HG03108 (cell line): ENCODE data around the gene ZFP36.
"Not testable (repeated sequence)": the region's sequence is repeated elsewhere in the genome, so short reads cannot be mapped to it uniquely, and the experiment has no call there.

Experiments
- ATAC-seq: cut with Tn5 transposase; IDR thresholded peaks from one replicate; pipeline ENCODE4 v1.9.1; 2021; ENCODE audit warnings: moderate library complexity; ENCODE audit not compliant: unreplicated experiment

The ZFP36 gene, protein sequence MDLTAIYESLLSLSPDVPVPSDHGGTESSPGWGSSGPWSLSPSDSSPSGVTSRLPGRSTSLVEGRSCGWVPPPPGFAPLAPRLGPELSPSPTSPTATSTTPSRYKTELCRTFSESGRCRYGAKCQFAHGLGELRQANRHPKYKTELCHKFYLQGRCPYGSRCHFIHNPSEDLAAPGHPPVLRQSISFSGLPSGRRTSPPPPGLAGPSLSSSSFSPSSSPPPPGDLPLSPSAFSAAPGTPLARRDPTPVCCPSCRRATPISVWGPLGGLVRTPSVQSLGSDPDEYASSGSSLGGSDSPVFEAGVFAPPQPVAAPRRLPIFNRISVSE

DNA sequence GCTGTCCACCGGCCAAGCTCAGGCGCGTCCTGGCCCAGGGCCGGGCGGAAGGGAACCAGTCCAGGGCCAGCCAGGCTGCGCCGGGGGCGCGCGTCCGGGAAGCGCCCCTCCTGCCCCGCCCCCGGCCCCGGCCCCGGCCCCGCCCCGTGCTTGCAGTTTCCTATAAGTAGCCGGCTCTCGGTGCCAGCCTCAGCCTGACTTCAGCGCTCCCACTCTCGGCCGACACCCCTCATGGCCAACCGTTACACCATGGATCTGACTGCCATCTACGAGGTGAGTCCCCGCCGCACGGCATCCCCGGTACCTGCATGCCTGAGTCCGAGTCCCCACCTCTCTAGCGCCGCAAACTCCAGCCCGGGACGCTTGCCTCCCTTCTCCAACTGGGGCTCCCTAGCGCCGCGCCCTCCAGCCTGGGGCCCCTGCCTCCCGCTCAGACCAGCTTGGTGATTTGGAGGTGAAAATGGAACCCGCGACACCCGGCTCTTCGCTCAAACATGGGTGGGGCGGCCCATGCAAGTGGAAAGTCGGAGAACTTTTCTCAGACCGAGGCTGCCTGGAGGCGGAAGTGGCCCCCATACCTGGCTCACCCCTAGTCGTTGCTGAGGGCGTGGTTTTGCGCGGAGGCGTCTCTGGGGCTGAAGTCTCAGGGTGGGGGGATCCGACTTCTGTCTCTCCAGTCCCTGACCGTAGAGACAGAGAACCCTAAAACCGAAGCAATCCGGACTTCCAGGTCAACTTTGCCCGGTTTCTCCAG, at the start of gene ZFP36:
Gene ZFP36, plus strand, starts transcription at position 192 of the 754 bp plus-strand sequence. Its CDS starts 58 bp downstream, at position 250.
- ATAC-seq: no peak

DNA sequence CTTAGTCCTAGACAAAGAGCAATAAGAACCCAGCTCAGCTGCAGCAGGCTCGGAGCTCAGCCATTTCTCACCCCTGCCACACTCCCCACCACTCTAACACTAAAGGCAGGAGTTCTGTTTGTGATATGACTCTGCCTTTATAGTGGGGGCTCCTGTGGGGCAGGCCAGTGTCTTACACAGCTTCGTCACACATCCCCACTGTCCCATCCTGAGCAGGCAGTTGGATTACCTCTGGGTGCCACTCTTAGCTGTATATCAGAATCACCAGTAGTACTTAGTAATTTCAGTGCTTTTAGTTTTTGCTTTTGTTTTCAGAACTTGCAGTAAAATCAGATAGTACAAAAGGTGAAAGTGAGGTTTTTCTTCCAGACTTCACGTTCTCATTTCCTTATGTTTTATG, 47.6 kb upstream of the ZFP36 start:
- no peak for ATAC-seq

DNA sequence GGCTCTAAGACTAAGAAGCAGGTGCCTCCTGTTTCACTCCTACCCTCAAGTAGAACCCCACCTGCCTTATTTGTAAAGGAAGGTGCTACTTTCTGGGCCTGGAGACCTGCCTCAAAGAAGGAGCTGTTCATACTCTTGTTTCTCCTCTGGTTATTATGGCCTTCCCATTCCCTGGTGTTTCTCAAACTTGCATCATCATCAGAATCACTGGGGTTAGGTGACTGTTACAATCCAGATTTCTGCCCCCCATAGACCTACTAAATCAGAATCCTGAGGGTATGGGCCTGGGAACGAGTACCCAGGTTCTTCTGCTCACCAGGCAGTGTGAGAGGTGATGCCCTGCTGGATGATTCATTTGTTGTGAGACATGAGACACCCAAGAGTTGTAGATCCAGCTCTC, 46.0 kb upstream of the ZFP36 start:
- ATAC-seq: no peak

DNA sequence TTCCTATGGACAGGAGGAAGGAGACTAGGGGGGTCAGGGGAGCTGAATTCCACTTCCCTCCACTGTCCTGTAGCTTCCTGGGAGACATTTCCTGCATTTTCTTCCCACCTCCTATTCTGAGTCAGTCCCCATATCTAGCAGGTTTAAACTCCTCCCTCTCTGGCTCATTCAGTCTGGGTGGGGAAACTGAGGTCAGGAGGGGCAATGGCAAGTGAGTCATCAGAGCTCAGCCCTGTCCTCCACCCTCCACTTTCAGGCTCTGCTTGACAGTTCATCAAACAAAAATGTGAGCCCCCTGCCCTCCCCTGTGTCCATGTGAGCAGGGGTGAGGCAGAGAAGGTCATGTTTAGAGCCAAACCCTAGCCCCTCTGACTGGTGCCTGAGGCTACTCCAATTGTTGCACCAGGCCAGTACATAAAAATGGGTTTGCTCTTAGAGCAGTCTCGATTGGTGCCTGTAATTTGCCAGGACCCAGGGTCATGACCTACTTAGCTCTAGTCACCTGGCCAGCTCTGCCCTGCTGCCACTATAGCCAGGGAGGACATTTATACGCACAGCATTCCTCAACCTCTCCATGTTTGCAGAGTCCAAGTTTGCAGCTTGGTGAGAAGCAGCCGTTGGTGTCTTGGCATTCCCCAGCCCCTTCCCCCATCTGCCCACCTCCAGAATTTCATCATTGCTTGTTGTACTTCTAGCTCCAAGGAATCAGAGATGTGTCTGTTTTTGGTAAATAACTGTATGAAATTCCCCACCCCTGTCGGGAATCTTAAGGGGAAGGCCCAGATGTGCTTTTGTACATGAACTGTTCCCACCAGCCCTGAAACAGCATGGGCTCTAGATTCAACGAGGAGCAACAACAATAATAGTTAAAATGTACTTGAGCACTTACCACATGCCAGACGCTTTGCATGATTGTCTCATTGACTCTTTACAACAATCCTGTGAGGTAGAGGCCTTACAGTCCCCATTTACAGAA, 43.7 kb upstream of the ZFP36 start:
- ATAC-seq: no peak

DNA sequence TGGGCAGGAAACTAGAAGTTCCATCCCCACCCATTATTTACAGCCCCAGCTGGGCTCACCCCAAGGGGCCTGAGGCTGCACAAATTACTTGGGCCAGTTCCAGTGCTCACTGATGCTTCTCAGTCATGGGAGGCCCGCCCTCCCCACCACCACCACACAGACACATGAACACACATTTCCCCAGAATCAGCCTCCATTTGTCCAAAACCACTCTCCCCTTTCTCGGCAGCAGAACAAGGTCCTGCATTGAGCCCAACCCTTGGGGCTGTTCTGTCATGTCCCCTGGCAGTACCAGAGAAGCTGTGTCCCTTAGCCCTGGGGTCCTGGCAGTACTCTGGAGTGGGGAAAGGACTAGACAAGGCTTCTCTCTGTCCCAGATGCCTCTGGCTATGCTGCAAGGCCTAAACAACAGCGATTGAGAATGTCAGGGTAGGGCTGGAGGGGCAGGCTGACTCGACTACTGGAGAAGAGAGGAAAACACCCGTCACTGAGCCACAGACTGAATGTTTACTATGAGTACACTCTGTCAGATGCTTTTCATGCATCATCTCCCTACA, 42.7 kb upstream of the ZFP36 start:
- ATAC-seq: no peak

DNA sequence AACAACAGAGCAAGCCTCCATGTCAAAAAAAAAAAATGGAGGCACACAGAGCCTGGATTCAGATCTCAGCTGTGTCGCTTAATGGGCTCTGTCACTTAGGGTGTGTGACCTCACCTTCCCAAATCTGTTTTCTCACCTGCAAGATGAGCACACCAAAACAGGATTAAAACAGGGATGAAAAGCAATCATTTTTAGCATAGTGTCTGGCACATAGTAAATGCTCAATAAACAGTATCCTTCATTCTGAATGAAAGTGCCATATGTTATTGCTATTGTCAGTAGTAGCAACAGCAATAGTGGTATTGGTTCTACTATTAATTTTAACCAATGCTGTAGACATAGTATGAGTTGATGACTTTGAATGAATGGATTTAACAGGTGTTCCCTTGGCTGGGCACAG, 41.1 kb upstream of the ZFP36 start:
- ATAC-seq: no peak

DNA sequence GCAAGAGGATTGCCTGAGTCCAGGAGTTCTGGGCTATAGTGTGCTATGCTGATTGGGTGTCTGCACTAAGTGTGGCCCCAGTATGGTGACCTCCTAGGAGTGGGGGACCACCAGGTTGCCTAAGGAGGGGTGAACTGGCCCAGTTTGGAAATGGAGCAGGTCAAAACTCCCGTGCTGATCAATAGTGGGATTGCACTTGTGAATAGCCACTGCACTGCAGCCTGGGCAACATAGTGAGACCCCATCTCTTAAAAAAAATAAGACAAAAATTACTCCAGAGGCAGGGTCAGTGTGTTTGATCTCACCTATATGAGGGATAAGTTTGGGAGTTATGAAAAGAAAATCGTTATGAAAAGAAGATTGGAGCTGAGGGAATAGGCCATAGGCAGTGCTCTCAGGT, 37.4 kb upstream of the ZFP36 start:
- ATAC-seq: no peak

DNA sequence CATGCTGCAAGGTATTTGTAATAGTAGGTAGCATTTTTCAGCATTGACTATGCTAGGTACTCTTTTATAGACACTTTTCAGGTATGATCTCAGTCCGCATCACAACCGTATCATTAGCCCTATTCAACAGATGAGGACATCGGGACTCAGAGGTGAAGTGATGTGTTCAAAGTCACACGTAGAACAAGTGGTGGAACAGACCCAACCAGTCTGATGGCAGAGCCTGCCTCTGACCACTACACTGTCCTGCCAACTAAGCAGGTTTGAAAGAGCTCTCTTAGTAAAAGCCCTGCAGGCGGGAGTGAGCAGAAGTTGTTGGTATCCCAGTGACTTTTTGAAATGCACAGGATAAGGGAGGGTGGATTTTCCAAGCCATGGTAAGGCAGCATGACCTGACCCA, 35.9 kb upstream of the ZFP36 start:
- ATAC-seq: no peak

DNA sequence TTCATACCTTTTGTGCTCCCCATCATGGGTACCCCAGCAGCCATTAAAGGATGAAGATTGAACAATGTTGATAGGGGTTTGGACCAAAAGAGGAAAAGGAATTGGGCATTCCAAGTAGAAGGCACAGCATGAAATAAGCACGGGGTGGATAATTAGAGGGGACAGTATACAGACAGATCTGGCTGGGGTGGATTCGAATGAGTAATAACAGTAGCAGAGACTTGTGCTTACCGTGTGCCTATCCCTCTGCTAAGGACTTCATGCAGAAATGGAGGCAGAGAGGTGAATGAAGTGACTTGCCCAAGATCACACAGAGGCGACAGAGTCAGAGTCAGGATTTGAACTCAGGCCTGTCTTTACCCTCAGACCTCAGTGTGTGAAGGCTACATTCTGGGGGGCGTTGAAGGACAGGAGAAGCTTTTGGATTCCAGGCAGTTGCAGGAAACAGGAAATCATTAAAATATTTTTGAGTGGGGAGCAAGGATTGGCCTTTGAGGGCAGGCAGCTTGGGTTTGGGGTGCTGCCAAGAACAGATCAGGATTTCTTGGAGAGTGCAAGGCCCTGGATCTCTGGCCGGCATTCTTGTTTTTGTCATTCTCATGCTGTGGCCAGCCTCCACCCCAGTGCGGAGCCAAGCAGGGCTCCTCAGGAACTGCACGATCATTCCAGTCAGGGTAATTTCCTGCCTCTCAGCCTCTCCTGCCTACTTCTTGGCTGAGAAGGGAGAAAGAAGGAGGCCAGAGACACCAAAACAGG, 34.4 kb upstream of the ZFP36 start:
- ATAC-seq: no peak

DNA sequence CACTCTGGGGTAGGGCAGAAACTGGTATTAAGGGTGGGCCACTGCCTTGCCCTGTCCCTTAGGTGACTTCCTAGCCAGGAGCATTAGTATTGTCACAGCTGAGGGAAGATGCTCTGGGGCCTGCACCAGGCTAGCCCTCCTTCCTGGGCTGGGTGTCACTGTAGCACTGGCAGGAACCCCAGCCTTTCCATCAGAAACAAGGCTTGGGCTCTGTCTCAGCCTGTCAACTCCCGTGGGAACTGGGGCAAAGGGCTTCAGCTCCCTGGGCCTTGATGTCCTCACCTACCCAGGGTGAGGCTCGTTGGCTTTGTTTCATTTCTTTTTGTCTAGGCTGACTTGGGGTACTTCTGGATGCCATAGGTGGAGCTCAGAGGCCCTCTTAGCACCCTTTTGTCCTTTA, 33.7 kb upstream of the ZFP36 start:
- no peak for ATAC-seq

DNA sequence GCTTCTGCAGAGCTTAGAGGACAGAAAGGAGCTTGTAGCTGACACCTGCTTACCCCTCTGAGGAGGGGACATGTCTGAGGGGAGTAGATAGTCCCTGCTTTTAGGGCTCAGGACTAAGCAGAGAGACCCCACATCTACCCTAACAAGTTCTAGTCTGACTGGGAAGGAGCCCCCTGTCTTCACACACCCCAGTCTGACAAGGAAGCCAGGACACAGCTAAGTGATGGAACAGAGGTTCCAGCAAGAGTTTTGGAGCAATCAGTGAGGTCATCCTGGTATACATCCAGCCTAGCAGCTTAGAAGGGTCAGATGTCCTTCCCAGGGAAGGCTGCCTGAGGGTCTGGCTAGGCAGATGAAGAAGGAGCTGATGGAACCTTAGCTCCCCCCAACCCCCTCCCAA, 30.7 kb upstream of the ZFP36 start:
- no peak for ATAC-seq

DNA sequence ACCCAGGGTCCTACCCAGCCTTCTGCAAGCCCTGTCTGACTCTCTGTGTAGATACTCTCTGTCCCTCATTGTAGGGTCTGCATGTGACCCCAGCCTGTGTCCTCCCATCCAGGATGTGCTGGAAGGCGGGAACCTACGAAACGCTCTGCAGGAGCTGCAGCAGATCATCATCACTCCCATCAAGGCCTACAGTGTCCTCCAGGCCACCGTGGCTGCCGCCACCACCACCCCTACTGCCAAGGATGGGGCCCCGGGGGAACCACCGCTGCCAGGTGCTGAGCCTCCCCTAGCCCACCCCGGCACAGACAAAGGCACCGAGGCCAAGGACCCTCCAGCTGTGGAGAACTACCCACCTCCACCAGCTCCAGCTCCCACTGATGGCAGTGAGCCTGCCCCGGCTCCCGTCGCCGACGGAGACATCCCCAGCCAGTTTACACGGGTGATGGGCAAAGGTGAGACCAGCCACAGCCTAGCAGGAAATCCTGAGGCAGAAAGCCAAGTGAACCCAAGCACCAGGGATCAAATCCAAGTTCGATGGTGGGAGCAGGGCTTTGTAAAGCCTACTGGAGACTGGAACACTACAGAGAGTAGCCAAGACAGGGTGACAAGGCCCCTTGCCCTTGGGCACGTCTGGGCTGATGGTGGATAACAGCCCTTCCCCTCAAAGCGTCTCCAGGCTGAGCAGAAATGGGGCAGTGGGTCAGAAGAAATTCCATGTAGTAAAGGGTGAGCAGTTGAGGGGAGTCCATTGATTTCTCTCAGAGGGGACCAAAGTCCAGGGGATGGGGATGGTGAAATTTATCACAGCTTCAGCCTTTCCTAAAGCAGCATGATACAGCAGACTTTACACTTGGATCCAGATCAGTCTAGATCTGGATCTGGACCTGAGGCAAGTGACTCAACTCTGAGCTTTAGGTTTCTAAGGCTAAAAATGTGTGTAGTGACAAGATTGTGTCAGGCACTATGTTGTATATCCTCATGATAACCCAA, 29.0 kb upstream of the ZFP36 start:
- no peak for ATAC-seq

DNA sequence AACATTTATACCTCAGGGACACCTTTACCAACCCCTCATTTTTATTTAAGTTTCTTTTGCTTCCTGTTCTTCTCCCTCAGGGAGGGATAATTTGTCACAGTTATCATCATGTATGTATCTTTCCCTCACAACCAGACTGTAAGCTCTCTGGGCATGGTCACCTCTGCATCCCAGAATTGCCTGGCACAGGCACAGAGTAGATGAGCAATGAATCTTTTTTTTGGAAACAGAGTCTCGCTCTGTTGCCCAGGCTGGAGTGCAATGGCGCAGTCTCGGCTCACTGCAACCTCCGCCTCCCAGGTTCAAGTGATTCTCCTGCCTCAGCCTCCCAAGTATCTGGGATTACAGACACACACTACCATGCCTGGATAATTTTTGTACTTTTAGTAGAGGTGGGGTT, 27.3 kb upstream of the ZFP36 start:
- ATAC-seq: not testable (repeated sequence)

DNA sequence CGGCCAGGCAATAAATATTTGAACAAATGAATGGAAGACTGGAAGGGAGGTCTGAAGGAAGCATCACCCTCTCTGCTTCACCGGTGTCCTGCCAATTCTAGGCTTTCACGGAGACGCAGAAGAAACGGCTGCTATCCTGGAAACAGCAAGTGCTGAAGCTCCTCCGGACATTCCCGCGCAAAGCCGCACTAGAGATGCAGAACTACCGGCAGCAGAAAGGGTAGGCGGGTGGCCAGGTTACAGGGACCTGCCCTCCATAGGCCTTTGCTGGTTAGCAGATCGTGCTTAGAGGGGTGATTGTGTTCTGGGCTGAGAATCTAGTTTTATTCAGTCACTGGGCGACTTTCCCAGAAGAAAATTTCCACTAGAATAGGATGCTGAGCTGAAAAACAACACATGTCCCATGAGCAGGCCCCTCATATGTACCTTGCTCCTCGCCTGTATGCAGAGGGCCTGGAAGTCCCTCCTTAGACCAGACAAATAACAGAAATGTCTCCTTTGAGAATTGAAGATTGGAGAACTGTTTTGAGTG, 26.7 kb upstream of the ZFP36 start:
- no peak for ATAC-seq

DNA sequence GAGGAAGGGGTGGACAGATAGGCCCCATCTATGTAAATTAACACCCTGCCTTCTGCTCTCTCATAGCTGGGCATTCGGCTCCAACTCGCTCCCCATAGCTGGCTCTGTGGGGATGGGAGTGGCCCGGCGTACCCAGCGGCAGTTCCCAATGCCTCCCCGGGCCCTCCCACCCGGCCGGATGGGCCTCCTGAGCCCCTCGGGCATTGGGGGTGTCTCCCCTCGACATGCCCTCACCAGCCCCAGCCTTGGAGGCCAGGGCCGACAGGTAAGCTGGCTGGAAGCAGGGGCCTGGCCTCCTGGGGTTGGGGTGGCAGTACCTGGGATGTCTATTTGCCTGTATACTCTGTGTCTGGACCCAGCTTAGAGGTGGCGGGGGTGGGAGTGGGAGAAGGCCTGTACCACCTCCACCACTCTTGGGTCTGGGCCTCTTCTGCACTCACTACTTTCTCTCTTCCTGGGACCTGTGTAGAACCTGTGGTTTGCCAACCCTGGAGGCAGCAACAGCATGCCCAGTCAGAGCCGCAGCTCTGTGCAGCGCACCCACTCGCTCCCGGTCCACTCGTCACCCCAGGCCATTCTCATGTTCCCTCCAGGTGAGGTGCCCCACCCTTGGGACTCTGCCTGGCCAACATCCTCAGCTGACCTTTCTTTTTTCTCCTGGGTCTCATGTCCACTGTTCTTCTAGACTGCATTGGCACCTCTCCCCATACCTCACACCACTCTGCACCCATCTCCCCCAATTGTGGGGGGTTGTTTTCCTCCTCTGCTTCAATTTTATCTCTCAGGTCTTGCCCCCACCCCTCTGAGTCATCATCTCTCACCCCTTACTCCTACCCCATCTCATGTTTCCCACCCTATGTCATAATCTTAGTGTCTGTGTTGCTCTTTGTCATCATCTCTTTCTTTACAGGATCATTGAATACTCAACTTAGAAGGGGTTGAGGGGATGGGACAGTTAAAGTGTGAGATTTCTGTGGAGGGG, 25.8 kb upstream of the ZFP36 start:
- no peak for ATAC-seq

DNA sequence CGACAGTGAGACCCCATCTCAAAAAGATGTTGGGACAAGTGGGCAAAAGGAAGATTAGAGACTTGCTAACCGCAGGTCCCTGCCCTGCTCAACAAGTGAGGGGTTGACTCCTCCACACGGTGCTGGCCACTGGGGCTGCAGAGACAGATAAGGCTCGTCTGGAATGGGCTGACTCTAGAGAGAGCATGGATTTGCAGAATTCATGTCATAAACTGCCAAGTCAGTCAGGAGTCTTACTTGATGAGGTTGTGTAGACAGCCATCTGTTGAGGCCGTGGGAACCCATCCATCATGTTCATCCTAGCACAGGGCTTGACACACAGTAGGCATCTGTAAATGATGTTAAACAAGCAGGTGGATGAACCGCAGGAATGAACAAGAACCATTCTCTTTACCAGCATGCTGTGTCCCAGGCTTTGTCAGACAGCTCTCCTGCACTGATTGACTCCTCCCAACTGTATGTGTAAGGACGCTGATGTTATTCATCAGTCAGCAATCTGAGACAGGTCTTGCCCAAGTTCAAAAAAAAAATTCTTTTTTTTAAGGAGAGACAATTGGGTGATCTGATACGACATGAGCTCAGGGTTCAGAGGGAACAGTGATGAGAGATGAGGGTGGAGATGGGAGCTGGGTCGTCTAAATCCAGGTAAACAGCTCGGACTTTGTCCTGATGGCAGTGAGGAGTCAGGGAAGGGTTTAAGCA, 24.6 kb upstream of the ZFP36 start:
- ATAC-seq: no peak
